SU-DHL-6 (cell line): ENCODE results near the gene RNASE9.

Experiments
- CTCF ChIP-seq: fragments of 200-600 bp; sonication (generic); IDR thresholded peaks from one replicate; pipeline ENCODE4 v1.5.1; 2017; ENCODE audit warnings: antibody characterized with exemption, mild to moderate bottlenecking, low read length, moderate library complexity; ENCODE audit not compliant: insufficient read depth, poor library complexity, severe bottlenecking
- EZH2phosphoT487 ChIP-seq: fragments of 200-600 bp; sonication (generic), shearing (Covaris generic); conservative IDR thresholded peaks from 2 replicates; pipeline ENCODE4 v1.6.1; 2018; ENCODE audit warnings: mild to moderate bottlenecking, antibody characterized with exemption, low read length, moderate library complexity, mixed read lengths

GRCh38 chr14:20564501-20564997, 3.7 kb upstream of the RNASE9 start:
- TF ChIP-seq EZH2phosphoT487 (no peak), CTCF (no peak)
